ENCODE results near the gene AIP.
"Not testable (repeated sequence)": the region's sequence is repeated elsewhere in the genome, so short reads cannot be mapped to it uniquely, and the experiment has no call there.

DNA sequence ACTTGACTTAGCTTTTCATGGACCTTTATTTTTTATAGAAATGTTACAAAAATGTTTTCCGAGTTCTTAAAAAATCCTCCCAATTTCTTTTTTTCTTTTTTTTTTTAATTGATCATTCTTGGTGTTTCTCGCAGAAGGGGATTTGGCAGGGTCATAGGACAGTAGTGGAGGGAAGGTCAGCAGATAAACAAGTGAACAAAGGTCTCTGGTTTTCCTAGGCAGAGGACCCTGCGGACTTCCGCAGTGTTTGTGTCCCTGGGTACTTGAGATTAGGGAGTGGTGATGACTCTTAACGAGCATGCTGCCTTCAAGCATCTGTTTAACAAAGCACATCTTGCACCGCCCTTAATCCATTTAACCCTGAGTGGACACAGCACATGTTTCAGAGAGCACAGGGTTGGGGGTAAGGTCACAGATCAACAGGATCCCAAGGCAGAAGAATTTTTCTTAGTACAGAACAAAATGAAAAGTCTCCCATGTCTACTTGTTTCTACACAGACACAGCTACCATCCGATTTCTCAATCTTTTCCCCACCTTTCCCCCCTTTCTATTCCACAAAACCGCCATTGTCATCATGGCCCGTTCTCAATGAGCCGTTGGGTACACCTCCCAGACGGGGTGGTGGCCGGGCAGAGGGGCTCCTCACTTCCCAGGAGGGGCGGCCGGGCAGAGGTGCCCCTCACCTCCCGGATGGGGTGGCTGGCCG lies 5.3 kb upstream of the AIP start:
- TF ChIP-seq, protein P1, sequence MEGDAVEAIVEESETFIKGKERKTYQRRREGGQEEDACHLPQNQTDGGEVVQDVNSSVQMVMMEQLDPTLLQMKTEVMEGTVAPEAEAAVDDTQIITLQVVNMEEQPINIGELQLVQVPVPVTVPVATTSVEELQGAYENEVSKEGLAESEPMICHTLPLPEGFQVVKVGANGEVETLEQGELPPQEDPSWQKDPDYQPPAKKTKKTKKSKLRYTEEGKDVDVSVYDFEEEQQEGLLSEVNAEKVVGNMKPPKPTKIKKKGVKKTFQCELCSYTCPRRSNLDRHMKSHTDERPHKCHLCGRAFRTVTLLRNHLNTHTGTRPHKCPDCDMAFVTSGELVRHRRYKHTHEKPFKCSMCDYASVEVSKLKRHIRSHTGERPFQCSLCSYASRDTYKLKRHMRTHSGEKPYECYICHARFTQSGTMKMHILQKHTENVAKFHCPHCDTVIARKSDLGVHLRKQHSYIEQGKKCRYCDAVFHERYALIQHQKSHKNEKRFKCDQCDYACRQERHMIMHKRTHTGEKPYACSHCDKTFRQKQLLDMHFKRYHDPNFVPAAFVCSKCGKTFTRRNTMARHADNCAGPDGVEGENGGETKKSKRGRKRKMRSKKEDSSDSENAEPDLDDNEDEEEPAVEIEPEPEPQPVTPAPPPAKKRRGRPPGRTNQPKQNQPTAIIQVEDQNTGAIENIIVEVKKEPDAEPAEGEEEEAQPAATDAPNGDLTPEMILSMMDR (IDR thresholded peaks at IDR 0.05) = not testable (repeated sequence)
- TF ChIP-seq POLR2A (IDR thresholded peaks at IDR 0.05) = not testable (repeated sequence)

All from testis (tissue), 2 donors.